ENCODE results near the gene BAZ1A.

BAZ1A gene, protein sequence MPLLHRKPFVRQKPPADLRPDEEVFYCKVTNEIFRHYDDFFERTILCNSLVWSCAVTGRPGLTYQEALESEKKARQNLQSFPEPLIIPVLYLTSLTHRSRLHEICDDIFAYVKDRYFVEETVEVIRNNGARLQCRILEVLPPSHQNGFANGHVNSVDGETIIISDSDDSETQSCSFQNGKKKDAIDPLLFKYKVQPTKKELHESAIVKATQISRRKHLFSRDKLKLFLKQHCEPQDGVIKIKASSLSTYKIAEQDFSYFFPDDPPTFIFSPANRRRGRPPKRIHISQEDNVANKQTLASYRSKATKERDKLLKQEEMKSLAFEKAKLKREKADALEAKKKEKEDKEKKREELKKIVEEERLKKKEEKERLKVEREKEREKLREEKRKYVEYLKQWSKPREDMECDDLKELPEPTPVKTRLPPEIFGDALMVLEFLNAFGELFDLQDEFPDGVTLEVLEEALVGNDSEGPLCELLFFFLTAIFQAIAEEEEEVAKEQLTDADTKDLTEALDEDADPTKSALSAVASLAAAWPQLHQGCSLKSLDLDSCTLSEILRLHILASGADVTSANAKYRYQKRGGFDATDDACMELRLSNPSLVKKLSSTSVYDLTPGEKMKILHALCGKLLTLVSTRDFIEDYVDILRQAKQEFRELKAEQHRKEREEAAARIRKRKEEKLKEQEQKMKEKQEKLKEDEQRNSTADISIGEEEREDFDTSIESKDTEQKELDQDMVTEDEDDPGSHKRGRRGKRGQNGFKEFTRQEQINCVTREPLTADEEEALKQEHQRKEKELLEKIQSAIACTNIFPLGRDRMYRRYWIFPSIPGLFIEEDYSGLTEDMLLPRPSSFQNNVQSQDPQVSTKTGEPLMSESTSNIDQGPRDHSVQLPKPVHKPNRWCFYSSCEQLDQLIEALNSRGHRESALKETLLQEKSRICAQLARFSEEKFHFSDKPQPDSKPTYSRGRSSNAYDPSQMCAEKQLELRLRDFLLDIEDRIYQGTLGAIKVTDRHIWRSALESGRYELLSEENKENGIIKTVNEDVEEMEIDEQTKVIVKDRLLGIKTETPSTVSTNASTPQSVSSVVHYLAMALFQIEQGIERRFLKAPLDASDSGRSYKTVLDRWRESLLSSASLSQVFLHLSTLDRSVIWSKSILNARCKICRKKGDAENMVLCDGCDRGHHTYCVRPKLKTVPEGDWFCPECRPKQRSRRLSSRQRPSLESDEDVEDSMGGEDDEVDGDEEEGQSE (N-terminal part only)

DNA sequence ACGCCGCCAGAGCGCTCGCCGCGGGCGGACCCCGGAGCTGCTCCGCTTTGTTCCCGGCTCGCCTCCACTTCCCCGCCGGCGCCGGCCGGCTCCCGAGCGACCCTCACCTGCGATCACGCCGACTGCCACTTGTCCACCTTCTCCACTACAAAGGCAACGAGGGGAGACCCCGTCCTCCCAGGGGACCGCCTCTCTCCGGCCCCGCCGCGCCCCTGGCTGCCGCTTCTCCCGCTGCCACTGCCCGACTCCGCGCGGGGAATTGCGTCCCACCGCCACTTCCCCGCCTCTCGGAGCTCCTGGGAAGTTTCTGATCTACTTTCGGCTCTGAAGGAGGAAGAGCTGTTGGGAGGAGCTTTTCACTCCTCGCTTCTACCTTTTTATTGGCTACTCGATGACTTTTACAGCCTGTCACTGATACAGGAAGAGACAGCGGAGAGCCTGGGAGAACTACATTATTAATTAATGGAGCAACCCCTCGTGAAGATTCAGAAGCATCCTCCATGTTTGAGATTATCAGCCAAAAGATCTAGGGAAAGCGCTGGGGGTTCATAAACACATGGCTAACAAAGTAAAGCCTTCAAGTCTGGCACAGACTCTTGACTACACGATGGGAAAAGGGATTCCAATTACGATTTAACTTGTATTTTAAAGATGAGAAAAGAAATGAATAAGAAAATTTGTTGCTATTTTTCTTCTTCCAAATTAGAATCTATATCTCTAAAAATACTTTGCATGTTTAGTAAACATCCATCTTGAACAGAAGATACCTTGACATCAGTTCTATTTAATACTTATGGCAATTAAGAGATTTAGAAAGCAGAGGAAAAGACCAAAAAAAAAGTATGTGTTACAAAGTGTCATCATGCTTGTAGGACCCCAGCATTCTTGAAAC is at the start of gene BAZ1A:
Gene BAZ1A, minus strand, starts transcription at position 330 of the 892 bp plus-strand sequence. CDS start 756 bp downstream, outside the sequence.
- DNase-seq (ENCODE audit: low spot score), result peak; percentile 93

DNA sequence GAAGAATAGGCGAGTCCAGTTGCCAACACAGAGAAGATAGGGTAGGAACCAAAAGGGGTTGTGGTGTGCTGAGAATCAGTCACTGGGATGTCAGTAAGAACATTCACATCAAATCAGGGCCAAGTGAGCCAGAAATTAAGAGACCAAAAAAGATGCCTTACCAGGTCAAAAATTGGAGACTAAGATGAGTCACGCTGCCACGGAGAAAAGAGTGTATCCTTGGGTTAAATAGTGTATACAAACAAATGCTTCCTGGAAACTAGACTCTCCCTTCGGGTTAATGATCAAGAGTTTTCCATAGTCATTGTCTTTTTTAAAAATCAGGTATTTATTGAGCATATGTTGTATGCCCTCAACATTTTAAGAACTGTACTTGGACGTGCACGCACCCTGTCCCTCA is 45.2 kb upstream of the BAZ1A start:
- no peak for DNase-seq (ENCODE audit: low spot score)

DNA sequence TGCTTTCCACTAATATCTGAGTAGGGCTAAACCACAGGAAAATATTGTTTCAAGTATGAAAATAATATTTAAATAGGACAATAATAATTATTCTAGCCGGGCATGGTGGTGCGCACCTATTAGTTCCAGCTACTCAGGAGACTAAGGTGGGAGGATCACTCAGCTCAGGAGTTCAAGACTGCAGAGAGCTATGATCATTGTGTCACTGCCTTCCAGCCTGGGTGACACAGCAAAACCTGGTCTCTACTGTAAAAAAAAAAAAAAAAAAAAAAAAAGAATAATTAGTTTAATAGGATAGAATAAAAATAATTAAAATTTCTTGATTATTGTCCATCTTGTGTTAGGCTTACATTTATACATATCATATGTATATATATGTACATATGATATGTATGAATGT is 38.5 kb upstream of the BAZ1A start:
- no peak for DNase-seq (ENCODE audit: low spot score)

DNA sequence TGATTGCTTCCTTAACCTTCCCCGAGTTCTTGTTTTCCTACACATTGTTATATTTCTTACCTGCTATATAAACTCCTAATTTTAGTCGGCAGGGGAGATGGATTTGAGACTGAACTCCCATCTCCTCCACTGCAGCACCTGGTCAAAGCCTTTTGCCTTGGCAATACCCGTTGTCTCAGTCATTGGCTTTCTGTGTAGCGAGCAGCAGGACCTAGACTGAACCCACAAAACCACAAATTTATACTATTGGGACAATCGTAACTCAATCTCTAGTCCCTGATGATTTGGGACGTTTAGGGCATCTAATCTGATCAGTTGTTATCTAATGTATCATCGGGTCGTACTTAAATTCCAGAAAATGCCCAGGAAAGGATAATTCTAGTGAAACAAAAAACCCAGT is 37.8 kb upstream of the BAZ1A start:
- DNase-seq (ENCODE audit: low spot score), result no peak

DNA sequence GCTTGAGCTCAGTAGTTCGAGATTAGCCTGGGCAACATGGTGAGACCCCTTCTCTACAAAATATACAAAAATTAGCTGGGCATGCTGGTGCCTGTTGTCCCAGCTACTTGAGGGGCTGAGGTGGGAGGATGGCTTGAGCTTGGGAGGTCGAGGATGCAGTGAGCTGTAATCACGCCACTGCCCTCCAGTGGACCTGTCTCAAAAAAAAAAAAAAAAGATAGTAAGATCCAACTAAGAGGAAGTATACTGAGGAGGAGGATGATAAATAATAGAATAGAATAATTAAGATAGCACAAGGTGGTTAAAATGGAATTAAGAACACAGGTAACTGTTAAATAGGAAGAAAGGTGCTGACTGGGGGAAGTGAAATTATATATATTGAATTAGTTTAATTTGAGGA is 37.0 kb upstream of the BAZ1A start:
- no peak for DNase-seq (ENCODE audit: low spot score)

DNA sequence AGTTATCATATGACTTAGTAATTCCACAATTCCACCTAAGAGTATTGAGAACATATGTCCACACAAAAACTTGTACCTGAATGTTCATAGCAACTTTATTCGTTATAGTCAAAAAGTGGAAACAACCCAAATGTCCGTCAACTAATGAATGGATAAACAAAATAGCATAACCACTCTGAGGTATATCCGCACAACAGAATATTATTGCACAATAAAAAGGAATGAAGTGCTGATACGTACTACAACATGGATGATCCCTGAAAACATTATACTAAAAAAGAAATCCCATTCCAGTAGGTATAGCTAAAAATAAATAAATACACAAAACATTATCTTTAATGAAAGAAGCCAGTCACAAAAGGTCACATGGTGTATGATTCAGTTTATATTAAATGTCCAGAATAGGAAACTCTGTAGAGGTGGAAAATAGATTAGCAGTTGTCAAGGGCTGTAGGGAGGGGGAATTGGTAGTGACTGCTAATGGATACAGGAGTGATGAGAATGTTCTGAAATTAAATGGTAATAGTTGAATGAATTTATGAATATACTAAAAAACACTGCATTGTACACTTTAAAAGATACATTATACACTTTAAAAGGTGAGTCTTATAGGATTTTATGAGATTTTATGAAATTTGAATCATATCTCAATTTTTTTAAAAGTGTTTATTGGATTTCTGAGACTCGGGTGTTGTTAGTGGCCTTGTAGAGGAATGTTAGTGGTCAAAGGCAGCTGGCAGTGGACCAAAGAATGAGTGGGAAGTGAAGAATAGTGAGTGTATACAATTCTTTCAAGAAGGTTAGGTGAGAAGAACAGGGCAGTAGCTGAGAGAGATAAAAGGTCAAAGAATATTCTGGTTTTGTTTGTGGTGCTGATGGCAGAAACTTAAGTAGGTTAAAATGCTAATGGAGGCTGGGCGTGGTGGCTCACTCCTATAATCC is 36.3 kb upstream of the BAZ1A start:
- no peak for DNase-seq (ENCODE audit: low spot score)

DNA sequence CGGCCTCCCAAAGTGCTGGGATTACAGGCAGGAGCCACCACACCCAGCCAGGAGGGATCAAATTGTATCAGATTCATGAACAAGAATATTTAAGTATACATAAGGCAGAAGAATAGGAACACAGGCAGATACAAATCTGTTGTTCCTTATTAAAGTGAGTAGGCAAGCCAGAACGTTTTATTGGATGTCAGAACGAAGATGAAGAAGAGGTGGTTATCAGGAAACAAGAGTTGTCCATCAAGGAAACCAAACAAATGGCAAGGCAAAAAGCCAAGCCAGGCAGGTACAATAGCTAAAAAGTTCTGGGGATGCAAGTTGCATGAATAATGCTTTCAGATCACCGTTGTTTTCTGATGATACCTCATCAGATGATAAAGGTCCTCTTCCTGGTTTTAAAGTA is 31.1 kb upstream of the BAZ1A start:
- DNase-seq (ENCODE audit: low spot score), result no peak

DNA sequence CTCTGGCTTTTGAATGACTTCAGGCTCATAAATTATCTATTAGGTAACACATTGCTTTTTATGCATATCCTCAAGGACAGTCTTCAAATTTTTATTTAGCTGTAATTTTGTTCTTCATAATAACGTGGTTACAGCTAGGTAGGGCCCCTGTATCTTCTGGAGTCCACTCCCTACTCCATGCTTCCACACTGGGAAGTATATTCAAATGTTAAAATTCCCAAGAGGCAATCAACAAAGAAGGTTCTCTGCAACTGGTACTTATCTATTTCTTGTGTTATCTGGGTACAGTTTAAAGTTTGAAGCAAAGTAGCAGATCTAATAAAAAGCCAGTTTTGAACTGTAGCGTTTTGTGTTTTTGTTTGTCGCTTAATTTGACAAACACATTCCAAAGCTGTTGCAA is 20.1 kb upstream of the BAZ1A start:
- no peak for DNase-seq (ENCODE audit: low spot score)

DNA sequence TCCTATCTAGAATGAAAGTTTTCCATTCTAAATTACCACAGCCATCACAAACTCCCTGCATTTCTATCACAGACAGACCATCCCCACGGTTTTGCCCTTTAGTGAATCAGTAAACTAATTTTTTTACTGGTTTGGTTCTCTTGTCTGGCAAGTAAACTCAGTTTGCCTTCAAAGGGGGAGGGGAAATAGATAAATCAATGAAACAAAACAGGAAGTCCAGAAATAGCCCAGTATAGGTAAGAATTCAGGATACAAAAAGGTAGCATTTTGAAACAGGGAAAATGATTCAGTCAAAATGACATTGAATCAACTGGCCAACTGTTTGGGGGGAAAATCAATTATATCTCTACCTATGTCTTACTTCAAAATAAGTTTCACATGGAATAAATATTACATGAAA is 15.8 kb upstream of the BAZ1A start:
- no peak for DNase-seq (ENCODE audit: low spot score)

DNA sequence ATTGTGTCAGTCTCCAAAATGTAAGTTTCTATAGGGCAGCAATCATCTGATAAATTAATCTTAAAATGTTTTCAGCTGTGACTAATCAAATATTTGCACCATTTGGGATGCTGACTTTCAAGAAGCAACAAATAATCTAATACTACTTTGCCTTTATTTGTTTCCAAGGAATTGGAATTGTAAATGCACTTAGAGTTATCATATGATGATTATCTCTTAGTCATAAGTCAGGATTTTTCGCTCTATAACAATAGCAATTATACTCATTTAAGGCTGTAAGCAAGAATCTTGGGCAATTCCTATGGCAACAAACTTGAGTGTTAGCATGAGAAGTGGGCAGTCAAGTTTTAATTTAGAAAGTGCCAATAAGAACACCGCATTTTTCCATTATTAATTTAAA is 13.0 kb upstream of the BAZ1A start:
- DNase-seq (ENCODE audit: low spot score), result no peak

DNA sequence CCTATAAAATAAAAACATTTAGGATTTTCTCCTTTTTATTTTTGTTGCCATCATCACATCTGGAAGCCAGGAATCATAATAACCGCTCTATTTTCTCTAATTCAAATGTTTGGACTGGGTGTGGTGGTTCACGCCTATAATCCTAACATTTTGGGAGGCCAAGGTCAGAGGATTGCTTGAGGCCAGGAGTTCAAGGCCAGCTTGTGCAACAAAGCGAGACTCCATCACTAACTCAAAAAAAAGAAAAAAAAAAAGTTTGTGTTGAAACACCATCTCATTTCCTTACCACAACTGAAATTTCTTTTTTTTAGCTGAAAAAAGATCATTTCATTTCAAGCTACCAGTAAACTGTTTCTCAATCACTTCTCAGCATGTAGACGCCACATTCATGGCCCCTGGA is 8.8 kb upstream of the BAZ1A start:
- no peak for DNase-seq (ENCODE audit: low spot score)

DNA sequence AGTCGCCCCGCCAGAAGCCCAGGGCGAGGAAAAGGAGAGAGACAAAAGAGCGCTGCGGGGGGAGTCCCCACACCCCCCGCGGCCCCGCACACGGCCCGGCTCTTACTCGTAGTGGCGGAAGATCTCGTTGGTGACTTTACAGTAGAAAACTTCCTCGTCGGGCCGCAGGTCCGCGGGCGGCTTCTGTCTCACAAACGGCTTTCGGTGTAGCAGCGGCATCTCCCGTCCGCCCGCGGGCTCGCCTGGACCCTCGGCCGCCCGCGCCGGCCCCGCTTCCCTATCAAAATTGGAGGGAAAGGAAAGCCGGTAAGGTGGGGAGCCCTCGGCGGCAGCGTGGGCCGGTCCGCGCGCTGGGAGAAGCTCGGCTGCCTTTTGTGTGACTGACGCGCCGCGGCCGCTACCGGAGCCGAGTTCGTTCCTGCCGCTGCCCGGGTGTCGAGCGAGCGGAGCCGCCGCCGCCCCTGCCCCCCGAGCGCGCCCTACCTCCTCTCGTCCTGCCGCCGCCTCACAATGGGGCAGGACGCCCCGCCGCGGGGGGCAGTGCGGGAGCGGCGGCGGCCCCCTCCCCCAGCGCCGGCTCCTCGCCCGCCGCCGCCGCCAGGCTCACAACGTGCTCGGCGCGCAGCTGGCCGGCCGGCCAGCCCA is 652 bp downstream of the BAZ1A start:
- DNase-seq (ENCODE audit: low spot score), result peak; percentile 49

DNA sequence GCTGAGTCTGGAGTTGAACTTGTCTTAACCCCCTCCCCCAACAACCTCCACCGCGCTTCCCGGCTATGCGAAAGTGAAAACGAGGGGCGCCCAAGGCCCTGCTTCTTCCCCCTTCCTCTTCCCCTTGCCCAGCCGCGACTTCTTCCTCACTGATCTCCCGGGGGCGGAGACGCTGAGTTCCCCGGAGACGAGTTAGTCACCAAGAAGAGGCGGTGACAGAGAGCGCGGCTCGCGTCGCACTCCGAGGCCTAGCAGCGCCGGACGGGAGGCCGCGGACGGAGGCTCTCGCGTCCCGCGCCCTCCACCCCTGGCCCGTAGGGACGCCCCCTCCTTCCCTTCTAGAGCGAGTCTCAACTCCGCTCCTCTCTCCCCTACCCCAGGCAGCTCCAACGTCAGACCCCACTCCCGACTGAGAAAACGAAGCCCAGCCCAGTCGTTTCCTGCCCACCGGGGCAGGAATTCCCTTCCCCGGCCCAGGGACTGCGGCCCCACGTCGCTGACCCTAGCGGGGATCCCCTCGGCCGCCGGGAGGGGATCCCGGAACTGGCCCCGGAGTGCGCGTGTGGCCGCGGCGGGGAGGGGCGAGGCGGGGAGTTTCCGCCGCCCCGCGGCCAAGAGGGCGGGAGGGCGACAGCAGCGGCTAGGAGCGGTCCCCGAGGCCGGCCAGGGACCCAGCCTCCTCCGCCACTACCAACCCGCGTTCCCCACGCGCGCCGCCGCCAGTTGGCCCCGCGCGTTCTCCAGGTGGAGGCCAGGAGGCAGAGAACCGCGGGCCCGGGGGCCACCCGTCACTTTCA is 1.4 kb downstream of the BAZ1A start:
- DNase-seq (ENCODE audit: low spot score), result peak; percentile 92

DNA sequence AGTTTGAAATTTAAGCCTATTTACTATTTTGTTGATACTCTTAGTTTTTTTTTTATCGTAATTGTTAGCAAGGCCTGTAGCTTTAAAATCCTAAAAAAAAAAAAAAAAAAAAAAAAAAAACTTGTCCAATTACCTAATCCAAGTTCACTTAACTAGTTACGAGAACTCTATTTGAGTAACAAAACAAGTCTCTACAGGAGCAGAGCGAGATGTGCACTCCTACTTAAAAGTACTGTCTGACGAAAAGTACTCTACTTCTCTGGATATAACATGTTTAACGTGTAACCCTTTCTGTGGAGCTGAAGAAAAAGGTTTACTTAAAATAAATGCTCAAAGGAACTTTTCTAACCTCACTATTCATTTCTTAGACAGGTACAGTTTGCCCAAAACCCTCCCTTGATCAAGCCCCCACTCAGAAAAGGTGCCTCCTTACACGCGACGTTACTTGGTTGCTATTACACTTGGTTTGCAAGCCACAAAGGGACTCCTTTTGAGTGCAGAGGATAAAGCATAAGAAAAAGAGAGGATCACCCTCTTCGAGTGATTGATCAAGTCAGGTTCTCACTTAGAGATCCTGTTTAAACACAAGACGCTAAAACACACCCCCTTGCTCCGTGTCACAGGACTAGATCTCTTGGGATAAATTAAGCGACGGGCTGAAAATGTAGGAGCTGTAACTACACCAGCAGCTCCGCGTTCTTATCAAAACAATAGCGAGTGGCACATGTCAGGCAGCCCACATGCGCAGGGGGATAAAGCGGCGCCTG is 2.2 kb downstream of the BAZ1A start:
- DNase-seq (ENCODE audit: low spot score), result peak; percentile 58

DNA sequence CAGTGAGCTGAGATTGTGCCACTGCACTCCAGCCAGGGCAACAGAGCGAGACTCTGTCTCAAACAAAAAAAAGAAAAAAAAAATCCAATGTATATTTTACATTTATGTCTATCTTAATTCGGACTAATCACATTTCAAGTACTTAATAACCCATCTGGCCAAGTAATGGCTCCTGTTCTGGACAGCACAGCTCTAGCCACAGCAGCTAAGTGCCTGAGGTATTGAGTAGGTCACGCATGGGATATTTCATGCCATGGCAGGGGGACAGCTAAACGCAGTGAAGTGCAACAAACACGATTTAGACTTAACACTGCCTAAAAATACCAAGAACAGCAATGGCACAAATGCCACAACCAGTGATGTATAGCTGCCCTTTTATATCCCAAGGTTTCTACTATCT is 8.0 kb downstream of the BAZ1A start:
- DNase-seq (ENCODE audit: low spot score), result no peak

DNA sequence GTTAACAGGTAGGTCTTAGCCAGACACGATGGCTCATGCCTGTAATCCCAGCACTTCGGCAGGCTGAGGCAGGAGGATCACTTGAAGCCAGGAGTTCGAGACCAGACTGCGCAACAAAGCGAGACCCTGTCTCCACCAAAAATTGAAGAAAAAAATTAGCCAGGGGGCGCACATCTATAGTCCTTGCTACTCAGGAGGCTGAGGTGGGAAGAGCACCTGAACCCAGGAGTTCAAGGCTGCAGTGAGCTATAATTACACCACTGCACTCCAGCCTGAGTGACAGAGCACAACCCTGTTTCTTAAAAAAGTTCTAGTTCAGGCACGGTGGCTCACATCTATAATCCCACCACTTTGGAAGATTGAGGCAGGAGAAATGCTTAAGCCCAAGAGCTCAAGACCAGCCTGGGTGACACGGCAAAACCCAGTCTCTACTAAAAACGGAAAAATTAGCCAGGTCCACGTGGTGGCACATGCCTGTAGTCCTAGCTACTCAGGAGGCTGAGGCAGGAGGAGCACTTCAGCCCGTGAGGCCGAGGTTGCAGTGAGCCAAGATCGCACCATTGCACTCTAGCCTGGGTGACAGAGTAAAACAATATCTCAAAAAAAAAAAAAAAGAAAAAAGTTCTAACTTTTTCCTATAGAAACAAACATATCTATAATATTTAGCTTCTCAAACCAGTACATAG is 9.1 kb downstream of the BAZ1A start:
- no peak for DNase-seq (ENCODE audit: low spot score)

DNA sequence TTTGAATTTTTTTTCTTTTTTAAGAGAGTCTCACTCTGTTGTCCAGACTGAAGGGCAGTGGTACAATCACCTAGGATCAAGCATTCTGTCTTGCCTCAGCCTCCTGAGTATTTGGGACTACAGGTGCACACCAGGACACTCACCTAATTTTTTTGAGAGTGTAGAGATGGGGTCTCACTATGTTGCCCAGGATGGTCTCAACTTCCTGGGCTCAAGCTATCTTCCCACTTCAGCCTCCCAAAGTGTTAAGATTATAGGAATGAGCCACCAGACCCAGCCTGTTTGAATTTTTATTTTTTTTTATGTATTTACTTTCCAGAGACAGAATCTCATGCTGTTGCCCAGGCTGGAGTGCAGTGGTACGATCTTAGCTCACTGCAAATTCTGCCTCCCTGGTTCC is 11.3 kb downstream of the BAZ1A start:
- DNase-seq (ENCODE audit: low spot score), result no peak

DNA sequence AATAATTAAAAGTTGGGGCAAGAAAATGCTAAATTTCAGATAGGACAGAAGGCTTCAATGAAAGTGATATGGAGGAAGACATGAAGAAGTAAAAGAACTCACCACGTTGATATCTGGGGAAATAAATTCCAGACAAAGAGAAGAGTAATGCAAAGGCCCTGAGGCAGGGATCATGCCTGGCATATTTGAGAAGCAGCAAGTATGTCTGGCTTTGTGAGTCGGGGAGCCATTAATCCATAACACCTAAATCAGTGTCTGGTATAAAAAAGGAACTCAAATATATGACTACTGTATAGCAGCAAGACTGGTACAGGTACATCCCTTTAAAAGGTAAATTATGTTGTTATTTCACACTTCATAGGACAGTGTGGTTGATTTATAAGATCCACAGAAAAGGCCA is 16.4 kb downstream of the BAZ1A start:
- no peak for DNase-seq (ENCODE audit: low spot score)
